ENCODE measurements around the gene MICALL2. TPM values are rescaled to one million over a fixed set of nuclear protein-coding genes. Genes with fewer than 3 reads are reported as not detected.
A peak's percentile ranks its signal among the peaks of the same experiment; 100 is the strongest.

The MICALL2 gene
- total RNA-seq, 6 donors from 2014 or later = 17.8 to 67.1 (median 42.4) TPM

- 89 to 92% methylated on average over 29 to 36 of the region's 41 CpGs for WGBS, 2 donors
- H3K27ac ChIP-seq = no peak overlapping the region
- ATAC-seq (ENCODE audit: low FRiP score in 2 of 2) = no peak
- H3K27me3 ChIP-seq = no peaks in the 10 kb centered on the region
- no peaks in the 10 kb centered on the region for H3K9me3 ChIP-seq
- DNase-seq = peak in 1 of 2 donors; percentile 80
- TF ChIP-seq POLR2AphosphoS5 (IDR thresholded peaks at IDR 0.05) = no peak
- no peak for TF ChIP-seq EP300 (IDR thresholded peaks at IDR 0.05)
- TF ChIP-seq POLR2A (IDR thresholded peaks at IDR 0.05) = no peak
- no peak for TF ChIP-seq CTCF (IDR thresholded peaks at IDR 0.05)
- no peak overlapping the region for H3K4me3 ChIP-seq
- H3K4me1 ChIP-seq = peaks cover 0 to 3% (median 1%) of the 10 kb centered on the region in 4 donors
- H3K36me3 ChIP-seq = peaks cover 0 to 65% (median 27%) of the 10 kb centered on the region in 4 donors
Measured at GRCh38 chr7:1441615-1442354, 17.5 kb downstream of the MICALL2 start.

- ATAC-seq (ENCODE audit: low FRiP score in 2 of 2) (no peak), DNase-seq (peak in 1 of 2 donors; percentile 55)
- WGBS, 2 donors = 90 to 94% methylated on average over 5 to 7 of the region's 10 CpGs
- H3K27me3 ChIP-seq = no peaks in the 10 kb centered on the region
- H3K9me3 ChIP-seq = no peaks in the 10 kb centered on the region
- H3K4me1 ChIP-seq = no peaks in the 10 kb centered on the region
- H3K36me3 ChIP-seq = peaks cover 0 to 70% (median 28%) of the 10 kb centered on the region in 4 donors
- no peak for TF ChIP-seq POLR2A (IDR thresholded peaks at IDR 0.05)
- no peak overlapping the region for H3K4me3 ChIP-seq
- H3K27ac ChIP-seq = no peak overlapping the region
Measured at GRCh38 chr7:1440620-1441019, 18.6 kb downstream of the MICALL2 start.

GRCh38 chr7:1439373-1440363, 19.6 kb downstream of the MICALL2 start:
- TF ChIP-seq EP300 (IDR thresholded peaks at IDR 0.05) = no peak
- TF ChIP-seq CTCF (IDR thresholded peaks at IDR 0.05) = peak in 1 of 6 experiments; percentile 11
- Histone ChIP-seq H3K9me3 (no peaks in the 10 kb centered on the region), H3K36me3 (peaks cover 0 to 71% (median 25%) of the 10 kb centered on the region in 4 donors), H3K27me3 (no peaks in the 10 kb centered on the region), H3K4me3 (no peak overlapping the region), H3K27ac (no peak overlapping the region), H3K4me1 (no peaks in the 10 kb centered on the region)
- WGBS, 2 donors = 89 to 91% methylated on average over 17 to 28 of the region's 31 CpGs
- ATAC-seq (ENCODE audit: low FRiP score in 2 of 2) (peak in 1 of 2 donors; percentile 5), DNase-seq (peak in 1 of 2 donors; percentile 81)

- Histone ChIP-seq H3K27me3 (no peaks in the 10 kb centered on the region), H3K36me3 (peaks cover 0 to 67% (median 22%) of the 10 kb centered on the region in 4 donors), H3K4me3 (no peak overlapping the region), H3K27ac (no peak overlapping the region), H3K4me1 (no peaks in the 10 kb centered on the region), H3K9me3 (no peaks in the 10 kb centered on the region)
- ATAC-seq (ENCODE audit: low FRiP score in 2 of 2) (no peak), DNase-seq (peak in 1 of 2 donors; percentile 75)
- TF ChIP-seq POLR2A (IDR thresholded peaks at IDR 0.05) (no peak), EP300 (IDR thresholded peaks at IDR 0.05) (no peak)
- WGBS, 2 donors = 91 to 92% methylated on average over 5 to 15 of the region's 15 CpGs
Measured at GRCh38 chr7:1438821-1439220, 20.4 kb downstream of the MICALL2 start.

GRCh38 chr7:1438208-1438607, 21.1 kb downstream of the MICALL2 start:
- Histone ChIP-seq H3K4me3 (no peak overlapping the region), H3K27ac (no peak overlapping the region), H3K9me3 (no peaks in the 10 kb centered on the region), H3K36me3 (peaks cover 0 to 61% (median 20%) of the 10 kb centered on the region in 4 donors), H3K4me1 (no peaks in the 10 kb centered on the region), H3K27me3 (no peaks in the 10 kb centered on the region)
- WGBS, 2 donors = 88 to 96% methylated on average over 5 to 10 of the region's 10 CpGs
- DNase-seq (peak in 1 of 2 donors; percentile 77), ATAC-seq (ENCODE audit: low FRiP score in 2 of 2) (no peak)
- TF ChIP-seq POLR2A (IDR thresholded peaks at IDR 0.05) = no peak
- no peak for TF ChIP-seq EP300 (IDR thresholded peaks at IDR 0.05)
- no peak for TF ChIP-seq CTCF (IDR thresholded peaks at IDR 0.05)
- no peak for TF ChIP-seq POLR2AphosphoS5 (IDR thresholded peaks at IDR 0.05)

All from upper lobe of left lung (tissue), 6 donors.